Fibroblast of skin of right quadriceps (primary cell): ENCODE data around the gene SRGAP1.
"Not testable (repeated sequence)": the region's sequence is repeated elsewhere in the genome, so short reads cannot be mapped to it uniquely, and the experiment has no call there.

Experiments used
- DNase-seq: peaks from one replicate; pipeline ENCODE4 v3.0.0-alpha.2; 2013

SRGAP1 gene

GRCh38 chr12:64131456-64131855, 287.0 kb downstream of the SRGAP1 start:
- not testable (repeated sequence) for DNase-seq

- DNase-seq: not testable (repeated sequence)
These were observed 288.2 kb downstream of the SRGAP1 start for GRCh38 chr12:64132672-64133071.

GRCh38 chr12:64137117-64137516, 292.6 kb downstream of the SRGAP1 start:
- DNase-seq: peak; percentile 72

- no peak for DNase-seq
These were observed 294.5 kb downstream of the SRGAP1 start for GRCh38 chr12:64139021-64139420.

GRCh38 chr12:64142382-64142781, 297.9 kb downstream of the SRGAP1 start:
- DNase-seq: no peak

- DNase-seq: no peak
These were observed 298.3 kb downstream of the SRGAP1 start for GRCh38 chr12:64142784-64143183.

- no peak for DNase-seq
These were observed 300.7 kb downstream of the SRGAP1 start for GRCh38 chr12:64145226-64145625.

- no peak for DNase-seq
These were observed 302.6 kb downstream of the SRGAP1 start for GRCh38 chr12:64147011-64147631.

- no peak for DNase-seq
These were observed 303.4 kb downstream of the SRGAP1 start for GRCh38 chr12:64147875-64148274.

- no peak for DNase-seq
These were observed 310.2 kb downstream of the SRGAP1 start for GRCh38 chr12:64154677-64155076.

GRCh38 chr12:64157110-64157509, 312.6 kb downstream of the SRGAP1 start:
- DNase-seq: no peak

GRCh38 chr12:64160021-64160710, 315.7 kb downstream of the SRGAP1 start:
- DNase-seq: peak; percentile 51

- DNase-seq: peak; percentile 88
These were observed 316.2 kb downstream of the SRGAP1 start for GRCh38 chr12:64160711-64161060.

GRCh38 chr12:64166606-64167005, 322.1 kb downstream of the SRGAP1 start:
- not testable (repeated sequence) for DNase-seq

GRCh38 chr12:64167041-64167440, 322.5 kb downstream of the SRGAP1 start:
- DNase-seq: peak; percentile 61

GRCh38 chr12:64170024-64170423, 325.5 kb downstream of the SRGAP1 start:
- no peak for DNase-seq

- no peak for DNase-seq
These were observed 326.2 kb downstream of the SRGAP1 start for GRCh38 chr12:64170730-64171129.

- peak; percentile 80 for DNase-seq
These were observed 327.2 kb downstream of the SRGAP1 start for GRCh38 chr12:64171715-64172114.

- no peak for DNase-seq
These were observed 327.9 kb downstream of the SRGAP1 start for GRCh38 chr12:64172143-64172970.

GRCh38 chr12:64173456-64173855, 329.0 kb downstream of the SRGAP1 start:
- no peak for DNase-seq

GRCh38 chr12:64175254-64175945, 330.9 kb downstream of the SRGAP1 start:
- peak; percentile 56 for DNase-seq

- no peak for DNase-seq
These were observed 332.5 kb downstream of the SRGAP1 start for GRCh38 chr12:64177001-64177400.

GRCh38 chr12:64178122-64178521, 333.6 kb downstream of the SRGAP1 start:
- peak; percentile 85 for DNase-seq
